Amniotic epithelial cell (primary cell): ENCODE results near the gene CPNE6.

Source experiments
- DNase-seq: peaks from one replicate; pipeline ENCODE4 v3.0.0-alpha.2; 2010; ENCODE audit warnings: low read depth

Gene CPNE6

DNA sequence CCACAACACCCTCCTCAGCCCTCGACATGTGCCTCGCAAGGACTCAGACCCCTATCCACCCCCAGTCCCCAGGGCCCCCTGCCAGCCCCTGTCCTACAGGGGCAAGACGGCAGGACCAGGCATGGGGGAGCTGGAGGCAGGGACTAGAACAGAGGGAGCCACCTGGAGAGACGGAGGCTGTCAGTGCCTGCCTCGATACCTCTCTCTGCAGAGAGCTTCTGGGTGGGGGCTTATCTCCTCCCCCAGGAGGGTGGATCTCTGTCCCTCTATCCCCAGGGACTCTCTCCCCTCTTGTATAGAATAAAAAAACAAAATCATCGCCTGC lies 2.0 kb upstream of the CPNE6 start:
- DNase-seq: no peak

DNA sequence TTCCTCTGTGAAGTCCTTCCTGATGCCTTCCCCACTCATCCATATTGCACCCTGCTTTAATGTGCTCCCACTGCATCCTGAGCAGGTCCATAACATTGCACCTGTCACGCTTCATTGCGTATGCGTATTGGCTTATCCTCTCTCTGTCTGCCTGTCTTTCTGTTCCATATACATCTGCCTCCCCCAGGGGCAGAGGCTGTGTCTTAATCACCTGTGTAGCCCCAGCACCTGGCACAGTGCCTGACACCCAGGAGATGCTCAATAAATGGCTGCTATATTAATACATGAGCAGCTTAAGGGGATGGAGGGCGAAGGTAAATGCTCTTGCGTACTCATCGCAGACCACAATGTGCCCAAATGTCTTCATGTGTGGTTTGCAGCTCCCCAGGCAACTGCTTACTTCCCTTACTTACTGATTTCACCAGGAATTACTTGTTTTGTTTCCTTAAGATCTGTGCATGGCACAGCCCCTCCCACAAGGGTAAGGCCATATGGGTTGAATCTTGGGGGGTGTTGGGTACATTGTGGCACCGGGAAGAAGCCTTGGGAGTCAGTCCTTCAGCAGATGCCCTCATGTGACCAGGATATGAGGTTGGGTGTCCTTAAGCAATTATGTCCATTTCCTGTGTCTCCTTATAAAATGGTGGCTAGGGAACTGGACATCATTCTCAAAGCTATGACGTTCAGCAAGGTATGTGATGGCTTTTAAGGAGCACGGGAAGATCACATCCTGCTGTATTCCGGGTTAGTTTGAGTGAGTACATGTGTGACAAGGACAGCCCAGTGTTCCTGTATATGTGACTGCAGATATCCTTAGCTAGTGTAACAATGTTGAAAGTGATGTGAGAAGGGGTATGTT lies 848 bp upstream of the CPNE6 start:
- DNase-seq: no peak

DNA sequence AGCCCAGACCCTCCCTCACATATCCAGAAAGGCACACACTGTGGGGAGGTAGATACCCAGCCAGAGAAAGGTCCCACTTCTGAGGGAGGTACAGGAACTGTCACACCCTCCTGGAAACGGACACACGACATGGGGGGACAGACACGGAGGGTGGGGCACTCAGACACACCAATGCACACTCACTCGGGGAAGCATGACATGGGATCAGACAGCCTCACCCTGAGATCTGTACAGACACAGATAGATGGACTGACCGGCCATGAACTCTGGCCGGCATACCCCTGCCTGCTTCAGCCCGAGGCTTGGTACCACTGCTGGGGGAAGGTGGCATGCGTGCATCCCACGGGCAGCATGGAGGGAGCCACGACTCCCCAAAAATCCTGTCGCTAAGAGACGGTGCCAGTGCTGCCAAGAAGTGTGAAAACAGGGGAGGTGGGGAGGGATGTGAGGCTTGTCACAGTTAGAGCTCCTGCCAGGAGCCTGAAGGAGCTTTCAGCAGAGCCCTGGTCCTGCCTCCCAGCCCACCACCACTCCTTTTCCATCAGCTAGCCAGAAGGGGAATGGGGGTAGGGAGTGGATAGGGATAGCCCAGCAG lies 571 bp downstream of the CPNE6 start:
- no peak for DNase-seq

DNA sequence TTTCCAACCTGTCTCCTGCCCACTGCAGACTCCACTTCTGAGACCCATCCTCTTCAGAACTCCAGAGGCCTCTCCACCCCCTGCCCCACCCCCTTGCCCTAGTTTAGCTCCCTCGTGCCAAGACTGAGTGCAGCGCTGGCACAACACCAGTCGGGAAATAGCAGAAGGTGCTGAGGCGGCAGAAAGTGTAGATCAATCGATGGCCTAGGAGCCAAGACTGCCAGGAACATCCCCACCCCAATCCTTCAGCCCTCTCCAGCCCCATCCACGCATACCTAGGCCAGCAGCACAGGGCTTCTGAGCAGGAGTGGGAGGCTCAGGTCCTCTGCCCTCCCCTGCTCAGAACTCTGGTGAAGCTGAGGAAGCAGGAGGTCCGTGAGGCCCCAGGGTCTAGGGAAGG lies 1.1 kb downstream of the CPNE6 start:
- no peak for DNase-seq

DNA sequence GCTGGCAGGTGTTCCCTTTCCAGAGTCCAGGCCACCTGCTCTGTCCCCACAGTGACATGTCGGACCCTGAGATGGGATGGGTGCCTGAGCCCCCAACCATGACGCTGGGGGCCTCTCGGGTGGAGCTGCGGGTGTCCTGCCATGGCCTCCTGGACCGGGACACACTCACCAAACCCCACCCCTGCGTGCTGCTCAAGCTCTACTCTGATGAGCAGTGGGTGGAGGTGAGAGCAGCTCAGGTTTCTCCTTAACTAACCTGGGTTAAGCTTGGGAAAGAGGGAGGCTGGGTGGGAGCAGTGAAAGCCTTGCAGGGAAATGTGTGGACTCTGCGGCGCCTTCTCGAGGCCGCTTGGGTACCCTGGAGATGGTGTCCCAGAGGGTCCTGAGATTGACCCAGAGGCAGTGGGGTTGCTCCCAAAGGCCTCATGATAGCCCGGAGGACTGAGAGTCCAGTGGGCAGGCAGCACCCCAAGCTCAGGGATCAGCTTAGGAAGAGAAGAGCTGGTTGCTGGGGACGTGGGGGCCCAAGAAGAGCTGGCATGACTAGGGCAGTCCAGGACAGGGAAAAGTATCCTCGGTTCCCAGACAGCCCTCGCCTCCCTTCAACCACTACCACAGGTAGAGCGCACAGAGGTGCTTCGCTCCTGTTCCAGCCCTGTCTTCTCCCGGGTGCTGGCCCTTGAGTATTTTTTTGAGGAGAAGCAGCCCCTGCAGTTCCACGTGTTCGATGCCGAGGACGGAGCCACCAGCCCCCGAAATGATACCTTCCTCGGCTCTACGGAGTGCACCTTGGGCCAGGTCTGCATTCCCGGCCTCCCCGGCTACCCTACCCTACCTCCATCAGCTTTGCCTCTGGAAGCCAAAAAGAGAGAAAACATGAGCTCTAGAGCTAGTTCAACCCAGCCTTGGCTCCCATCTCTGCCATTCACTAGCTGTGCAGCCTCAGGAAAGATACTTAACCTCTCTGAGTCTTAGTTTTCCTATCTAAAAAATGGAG lies 1.8 kb downstream of the CPNE6 start:
- no peak for DNase-seq

DNA sequence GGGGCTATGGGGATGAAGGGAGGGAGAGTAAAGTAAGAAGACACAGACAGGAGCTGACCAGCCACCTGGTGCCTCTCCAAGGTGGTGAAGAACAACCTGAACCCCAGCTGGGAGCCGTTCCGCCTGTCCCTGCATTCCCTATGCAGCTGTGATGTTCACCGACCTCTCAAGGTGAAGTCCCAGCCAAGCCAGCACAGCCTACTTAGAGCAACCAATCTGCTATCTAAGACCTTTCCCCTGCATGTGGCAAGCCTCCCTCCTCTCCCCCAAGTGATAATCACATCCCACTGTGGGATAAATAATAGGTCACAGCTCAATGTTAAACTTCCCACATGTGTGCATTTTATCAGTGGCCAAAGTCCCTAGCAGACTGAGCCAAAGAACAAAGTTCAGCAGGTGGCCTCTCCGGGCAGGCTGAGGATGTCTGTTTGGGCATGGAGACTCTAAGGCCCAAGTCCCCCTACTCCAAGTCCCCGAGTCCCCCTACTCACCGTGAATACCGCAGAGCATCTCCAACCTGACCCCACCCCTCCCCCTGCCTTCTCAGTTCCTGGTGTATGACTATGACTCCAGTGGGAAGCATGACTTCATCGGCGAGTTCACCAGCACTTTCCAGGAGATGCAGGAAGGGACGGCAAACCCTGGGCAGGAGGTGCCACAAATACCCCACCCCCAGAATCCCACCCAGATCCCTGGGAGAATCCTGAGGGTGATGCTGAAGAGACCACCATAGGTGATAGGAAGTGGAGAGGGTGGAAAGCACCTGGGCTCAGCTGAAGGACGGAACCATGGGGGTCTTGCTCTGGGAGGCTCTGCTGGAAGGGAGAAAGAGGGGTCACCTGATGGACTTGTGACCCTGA lies 3.5 kb downstream of the CPNE6 start:
- no peak for DNase-seq

DNA sequence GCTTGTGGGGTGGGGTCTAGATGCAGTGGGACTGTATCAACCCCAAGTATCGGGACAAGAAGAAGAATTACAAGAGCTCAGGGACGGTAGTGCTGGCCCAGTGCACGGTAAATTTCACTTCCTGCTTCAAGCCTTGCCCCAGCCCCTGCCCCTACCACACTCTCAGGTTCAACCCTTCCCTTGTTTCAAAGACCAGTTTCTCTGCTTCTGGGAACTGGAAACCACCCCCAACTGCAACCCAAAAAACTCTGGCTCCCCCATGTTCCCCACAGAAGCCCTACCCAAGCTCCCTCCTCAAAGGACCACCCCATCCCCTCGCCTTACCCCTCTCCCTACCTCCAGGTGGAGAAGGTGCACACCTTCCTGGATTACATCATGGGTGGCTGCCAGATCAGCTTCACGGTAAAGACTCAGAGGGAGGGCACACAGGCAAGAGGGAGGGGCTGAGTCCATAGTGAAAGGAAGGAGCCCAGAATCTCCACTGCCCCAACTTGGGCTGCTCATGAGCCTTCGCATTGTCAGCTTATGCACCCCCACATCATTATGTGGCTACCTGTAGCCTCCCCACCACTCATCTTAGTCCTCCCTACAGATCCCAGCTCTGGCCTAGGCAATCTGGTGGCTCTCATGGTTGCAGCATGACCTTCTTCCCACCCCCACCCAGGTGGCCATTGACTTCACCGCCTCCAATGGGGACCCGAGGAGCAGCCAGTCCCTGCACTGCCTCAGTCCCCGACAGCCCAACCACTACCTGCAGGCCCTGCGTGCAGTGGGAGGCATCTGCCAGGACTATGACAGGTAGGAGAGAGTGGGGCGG lies 4.3 kb downstream of the CPNE6 start:
- DNase-seq: no peak

DNA sequence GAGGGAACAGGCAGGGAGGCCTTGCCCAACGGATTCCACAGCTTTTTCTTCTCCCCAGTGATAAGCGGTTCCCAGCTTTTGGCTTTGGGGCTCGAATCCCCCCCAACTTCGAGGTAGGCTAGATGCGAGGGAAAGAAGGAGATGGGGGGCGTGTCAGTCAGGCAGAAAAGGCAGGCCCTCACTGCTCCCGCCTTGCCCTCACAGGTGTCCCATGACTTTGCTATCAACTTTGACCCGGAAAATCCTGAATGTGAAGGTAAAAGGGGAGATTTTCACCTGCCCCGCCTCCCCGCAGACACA lies 4.9 kb downstream of the CPNE6 start:
- DNase-seq: no peak

DNA sequence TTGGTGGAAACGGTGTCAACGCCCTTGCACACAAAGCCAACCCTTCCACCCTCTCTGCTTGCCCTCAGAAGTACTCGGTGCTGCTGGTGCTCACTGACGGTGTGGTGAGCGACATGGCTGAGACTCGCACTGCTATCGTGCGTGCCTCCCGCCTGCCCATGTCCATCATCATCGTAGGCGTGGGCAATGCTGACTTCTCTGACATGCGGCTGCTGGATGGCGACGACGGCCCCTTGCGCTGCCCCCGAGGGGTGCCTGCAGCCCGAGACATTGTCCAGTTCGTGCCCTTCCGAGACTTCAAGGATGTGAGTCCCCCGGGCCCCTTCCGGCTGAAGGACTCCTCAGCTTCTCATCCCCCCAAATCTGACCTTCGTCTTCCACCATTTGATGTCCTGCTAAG lies 5.7 kb downstream of the CPNE6 start:
- DNase-seq: no peak

DNA sequence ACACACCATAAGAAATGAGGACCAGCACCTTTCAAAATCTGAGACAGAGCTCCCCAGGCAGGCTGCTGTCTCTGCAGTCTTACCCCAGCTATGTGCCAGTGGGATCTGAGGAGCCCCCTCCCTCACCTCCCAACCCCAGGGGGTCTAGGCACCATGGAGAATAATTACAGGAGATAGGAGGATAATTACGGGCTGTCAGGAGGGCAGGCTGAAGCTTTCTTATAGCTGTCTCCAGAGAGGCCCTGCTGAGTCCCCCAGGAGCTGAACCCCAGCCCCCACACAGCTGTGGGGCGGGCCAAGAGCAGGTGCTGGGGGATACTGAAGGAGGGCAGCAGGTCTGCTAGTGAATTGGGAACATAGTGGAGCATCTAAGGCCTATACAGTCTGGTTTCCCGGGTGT lies 6.8 kb downstream of the CPNE6 start:
- no peak for DNase-seq

DNA sequence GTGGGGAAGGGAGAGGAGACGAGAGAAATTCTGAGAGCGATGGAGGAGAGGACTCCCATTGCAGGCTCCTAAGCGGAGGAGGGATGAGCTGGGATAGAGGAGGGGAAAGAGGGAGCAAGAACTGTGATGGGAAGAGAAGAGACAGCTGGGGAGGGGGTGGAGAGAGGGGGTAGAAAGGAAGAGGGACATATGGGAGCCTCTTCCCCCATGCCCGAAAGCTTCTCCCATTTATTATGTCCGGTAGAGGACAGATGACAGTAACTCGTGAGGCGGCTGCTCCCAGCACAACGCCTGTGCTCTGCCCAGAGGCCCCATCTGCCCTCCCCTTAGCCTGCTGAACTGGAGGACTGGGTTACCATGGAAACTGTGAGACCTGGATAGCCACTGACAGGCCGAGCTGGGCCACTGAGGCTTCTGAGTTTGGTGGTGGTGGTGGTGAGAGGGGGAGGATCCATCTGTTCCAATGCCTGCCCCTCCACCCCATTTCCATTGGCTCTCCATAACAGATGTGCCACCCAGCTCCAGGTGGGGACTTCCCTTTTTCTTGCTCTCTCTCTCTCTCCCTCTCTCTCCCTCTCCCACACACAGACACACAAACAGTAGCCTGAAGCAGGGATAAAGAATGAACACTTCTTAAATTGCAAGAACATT lies 8.3 kb downstream of the CPNE6 start:
- no peak for DNase-seq

DNA sequence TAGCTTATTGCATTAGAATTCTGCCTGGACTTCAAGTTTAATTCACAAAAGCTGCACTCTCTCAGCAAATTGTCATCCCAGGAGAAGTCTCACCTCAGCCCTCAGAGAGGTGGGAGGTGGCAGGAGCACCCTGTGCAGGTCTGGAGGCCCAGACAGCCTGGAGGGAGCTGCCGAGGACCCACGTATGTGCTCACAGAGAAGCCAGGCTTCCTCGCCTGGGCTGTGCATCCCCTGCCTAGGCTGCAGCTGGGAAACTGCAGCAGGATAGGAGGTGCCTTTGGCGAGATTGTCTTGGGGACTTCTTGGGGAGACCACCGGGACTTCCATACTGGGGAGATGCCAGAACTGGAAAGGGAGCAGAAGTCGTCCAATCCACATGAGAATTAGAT lies 8.8 kb downstream of the CPNE6 start:
- no peak for DNase-seq

DNA sequence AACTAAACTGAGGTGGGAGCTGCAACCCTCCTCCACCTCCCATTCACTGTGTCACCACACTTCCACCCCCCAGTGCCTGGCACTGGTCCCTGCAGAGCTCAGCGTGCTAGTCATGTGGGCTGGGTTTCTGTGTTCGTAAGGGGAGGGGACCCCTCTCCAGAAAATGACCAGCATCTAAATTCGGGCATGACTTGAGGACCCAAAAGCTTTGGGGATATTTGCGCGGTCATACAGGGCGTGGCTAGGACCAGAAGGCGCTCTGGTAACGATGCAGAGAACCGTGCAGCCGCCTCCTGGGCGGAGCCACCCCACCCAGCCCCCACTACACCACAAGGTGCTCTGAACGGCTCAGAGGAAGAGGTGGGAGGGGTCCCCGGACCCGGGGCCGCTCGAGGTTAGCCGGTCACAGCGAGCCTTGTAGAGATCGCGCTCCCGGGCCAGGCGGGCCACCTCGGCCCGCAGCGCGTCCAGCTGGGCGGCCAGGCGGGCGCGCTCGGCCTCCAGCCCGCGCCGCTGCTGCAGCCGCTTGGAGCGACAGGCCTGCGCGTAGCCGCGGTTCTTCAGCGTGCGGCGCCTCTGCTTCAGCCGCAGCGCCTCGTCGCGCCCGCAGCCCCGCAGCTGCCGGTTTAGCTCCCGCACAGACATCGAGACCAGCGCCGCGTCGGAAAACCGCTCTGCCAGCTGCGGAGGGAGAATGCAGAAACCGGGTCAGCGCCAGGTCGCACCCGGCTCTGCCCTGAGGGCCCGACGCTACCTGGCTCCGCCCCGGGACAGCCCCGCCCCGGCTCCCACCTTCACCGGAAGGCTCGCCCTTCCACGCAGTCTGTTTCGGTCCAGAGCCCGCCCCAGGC lies 9.8 kb downstream of the CPNE6 start:
- no peak for DNase-seq

DNA sequence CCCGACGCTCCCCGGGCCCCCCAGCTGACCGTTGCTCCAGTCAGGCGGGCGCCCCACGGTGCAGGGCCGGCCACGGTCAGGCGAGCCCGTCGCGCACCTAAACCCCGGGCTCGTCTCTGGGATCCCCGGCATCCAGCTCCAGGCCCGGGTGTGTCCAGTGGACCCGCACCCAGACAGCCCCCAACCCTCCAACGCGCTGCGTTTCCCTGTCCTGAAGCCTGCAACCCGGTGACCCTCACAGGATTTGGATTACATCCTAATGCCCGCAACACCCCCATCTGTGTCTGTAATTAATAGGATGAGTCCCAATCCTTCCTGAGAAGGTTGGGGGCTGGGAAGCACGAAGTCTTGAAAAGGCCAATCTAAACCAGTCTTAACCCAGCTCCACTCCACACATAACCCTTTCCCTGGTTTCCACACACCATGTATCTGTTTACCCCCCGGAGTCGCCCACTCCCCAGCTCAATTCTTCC lies 10.4 kb downstream of the CPNE6 start:
- DNase-seq: no peak

DNA sequence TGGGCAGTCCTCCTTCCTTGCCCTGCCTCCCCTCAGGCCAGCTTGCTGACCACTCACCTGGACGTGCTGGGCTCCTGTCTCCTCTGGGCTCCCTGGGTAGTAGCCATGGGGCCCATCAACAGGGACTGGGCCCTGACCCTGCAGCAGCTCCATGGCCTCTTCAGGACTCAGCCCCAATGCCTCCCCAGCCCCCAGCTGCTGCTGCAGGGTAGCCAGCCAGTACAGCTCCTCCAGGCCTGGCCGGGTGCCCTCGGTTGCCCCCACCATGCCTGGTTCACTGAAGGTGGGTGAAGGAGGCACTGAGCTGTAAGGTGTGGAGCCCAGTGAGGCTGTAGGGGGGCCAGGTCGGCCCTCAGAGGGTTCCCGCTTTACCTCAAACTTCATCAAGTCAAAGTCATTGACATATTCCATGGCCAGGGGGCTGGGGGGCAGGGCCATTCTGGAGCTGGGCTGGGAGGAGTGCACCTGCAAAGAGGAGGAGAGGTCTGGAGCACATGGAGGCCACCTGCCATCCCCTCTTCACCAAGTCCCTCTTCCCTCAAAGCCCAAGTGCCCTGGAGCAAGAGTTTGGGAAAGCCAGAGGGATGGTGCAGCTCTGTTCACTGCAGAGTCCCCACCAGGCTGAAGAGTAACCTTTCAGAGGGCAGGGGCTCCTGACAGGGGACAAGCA lies 11.2 kb downstream of the CPNE6 start:
- no peak for DNase-seq

DNA sequence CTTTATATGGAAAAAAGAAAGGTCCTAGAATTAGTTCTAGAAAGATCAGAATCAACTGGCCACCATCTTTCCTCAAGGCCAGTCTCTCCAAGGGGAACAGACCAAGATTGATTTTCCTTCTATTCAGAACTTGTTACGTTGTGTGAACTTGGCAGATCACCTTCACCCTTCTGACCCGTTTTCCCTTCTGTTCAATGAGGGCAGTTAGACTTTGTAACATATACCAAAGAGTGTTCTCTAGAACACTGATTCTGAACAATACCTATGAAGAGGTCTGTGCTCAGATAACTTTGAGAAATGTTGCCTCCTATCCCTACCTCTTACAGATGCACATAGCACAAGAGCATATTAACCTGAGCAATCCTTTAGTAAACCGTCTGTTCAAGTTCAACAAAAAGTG lies 12.1 kb downstream of the CPNE6 start:
- no peak for DNase-seq

DNA sequence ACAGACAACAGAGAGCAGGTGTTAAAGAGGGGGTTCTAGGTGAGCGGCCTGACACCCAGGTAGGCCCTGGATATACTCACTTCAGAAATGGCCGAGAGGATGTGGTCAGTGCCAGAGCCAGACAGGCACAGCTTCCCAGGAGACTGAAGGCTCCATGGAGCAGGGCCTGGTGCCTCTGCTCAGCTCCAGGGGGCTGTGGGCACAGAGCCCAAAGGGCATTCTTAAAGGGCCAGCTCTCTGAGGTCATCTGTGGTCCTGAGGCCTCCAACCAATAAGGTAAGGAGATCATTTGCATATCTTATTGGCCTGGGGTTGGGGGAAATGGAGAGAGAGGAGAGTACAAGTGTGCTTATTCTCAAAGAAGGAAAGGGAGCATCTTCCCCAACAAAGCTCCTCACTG lies 13.1 kb downstream of the CPNE6 start:
- DNase-seq: no peak

DNA sequence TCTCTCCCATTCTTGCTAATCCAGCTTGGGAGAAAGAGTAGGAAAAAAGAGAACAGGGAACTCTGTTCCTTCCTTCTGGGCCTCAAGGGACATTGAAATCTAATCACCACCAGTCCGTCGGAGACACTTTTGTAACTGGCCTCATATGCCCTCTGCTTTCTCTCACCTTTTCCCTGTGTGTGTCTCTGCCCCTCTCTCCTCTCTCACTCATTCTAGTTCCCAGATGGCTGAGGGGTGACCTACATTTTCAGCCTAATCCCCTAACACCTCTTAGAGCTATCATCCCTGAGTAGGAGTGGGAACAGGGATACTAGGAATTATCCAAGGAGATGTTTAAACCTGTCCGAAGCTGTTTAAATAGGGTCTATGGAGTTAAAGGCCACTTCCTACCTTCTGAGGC lies 13.9 kb downstream of the CPNE6 start:
- no peak for DNase-seq
